HepG2 (cell line): ENCODE results near the gene POFUT2. TPM values are rescaled to one million over a fixed set of nuclear protein-coding genes. Genes with fewer than 3 reads are reported as not detected.

Experiments used
- CTCF ChIP-seq: sonication (generic); formaldehyde crosslinking; IDR thresholded peaks from 2 replicates; pipeline ENCODE4 v1.5.0; 2020; ENCODE audit warnings: mild to moderate bottlenecking, missing genetic modification reagents, moderate library complexity
- DNMT1 ChIP-seq: sonication (generic); formaldehyde crosslinking; IDR thresholded peaks from 2 replicates; pipeline ENCODE4 v1.5.1; 2020; ENCODE audit warnings: mild to moderate bottlenecking, missing genetic modification reagents
- EP300 ChIP-seq, 3 experiments: sonication (generic) in 1 of 3; formaldehyde crosslinking in 1 of 3; IDR thresholded peaks; 2 replicates each; pipeline versions ENCODE4 v1.5.1 to v1.6.1; 2011 to 2020; ENCODE audit warnings: low read depth in 2 of 3, low read length in 2 of 3, borderline replicate concordance in 1 of 3, improper control_type of control experiment in 1 of 3, mild to moderate bottlenecking in 1 of 3, missing genetic modification reagents in 1 of 3, moderate library complexity in 1 of 3
- GATAD2A ChIP-seq: IDR thresholded peaks from 2 replicates; pipeline ENCODE4 v1.6.1; 2016
- NFE2L2 ChIP-seq: fragments of 150-350 bp; IDR thresholded peaks from 2 replicates; pipeline ENCODE4 v1.6.1; 2014; ENCODE audit warnings: low read length
- NFKB2 ChIP-seq: sonication (generic); formaldehyde crosslinking; IDR thresholded peaks from 2 replicates; pipeline ENCODE4 v1.4.0; 2020; ENCODE audit warnings: missing genetic modification reagents, borderline replicate concordance
- RXRA ChIP-seq: sonication (generic); formaldehyde crosslinking; IDR thresholded peaks from 2 replicates; pipeline ENCODE4 v1.5.1; 2020; ENCODE audit warnings: missing genetic modification reagents
- SIX4 ChIP-seq: sonication (generic); formaldehyde crosslinking; IDR thresholded peaks from 2 replicates; pipeline ENCODE4 v1.4.0; 2020; ENCODE audit warnings: missing genetic modification reagents
- SNRNP70 ChIP-seq: fragments of 200-400 bp; formaldehyde crosslinking; IDR thresholded peaks from 2 replicates; pipeline ENCODE4 v1.6.1; 2017; ENCODE audit warnings: mild to moderate bottlenecking, low read depth, low read length, moderate library complexity
- SRY ChIP-seq: sonication (generic); formaldehyde crosslinking; IDR thresholded peaks from 2 replicates; pipeline ENCODE4 v1.8.0; 2022; ENCODE audit warnings: mild to moderate bottlenecking, missing genetic modification reagents
- TAF1 ChIP-seq: sonication (generic); formaldehyde crosslinking; IDR thresholded peaks from 2 replicates; pipeline ENCODE4 v1.4.0; 2020; ENCODE audit warnings: missing genetic modification reagents
- TBX2 ChIP-seq: sonication (generic); formaldehyde crosslinking; IDR thresholded peaks from 2 replicates; pipeline ENCODE4 v1.5.0; 2020; ENCODE audit warnings: missing genetic modification reagents, mild to moderate bottlenecking, borderline replicate concordance
- ZHX1 ChIP-seq: sonication (generic); formaldehyde crosslinking; IDR thresholded peaks from 2 replicates; pipeline ENCODE4 v1.8.1; 2022; ENCODE audit warnings: low read depth, mild to moderate bottlenecking, missing genetic modification reagents
- ZMAT3 ChIP-seq: sonication (generic); formaldehyde crosslinking; conservative IDR thresholded peaks from 2 replicates; pipeline ENCODE4 v1.7.0; 2021; ENCODE audit warnings: missing genetic modification reagents
- ZMYM4 ChIP-seq: sonication (generic); formaldehyde crosslinking; IDR thresholded peaks from 2 replicates; pipeline ENCODE4 v1.8.1; 2023; ENCODE audit warnings: mild to moderate bottlenecking, missing genetic modification reagents
- ZNF205 ChIP-seq: IDR thresholded peaks from 2 replicates; pipeline ENCODE4 v1.6.1; 2018; ENCODE audit warnings: missing biosample characterization, missing genetic modification reagents
- ZNF263 ChIP-seq: sonication (generic); formaldehyde crosslinking; IDR thresholded peaks from 2 replicates; pipeline ENCODE4 v1.4.0; 2020; ENCODE audit warnings: missing genetic modification reagents
- ZNF567 ChIP-seq: sonication (generic); formaldehyde crosslinking; IDR thresholded peaks from 2 replicates; pipeline ENCODE4 v1.8.1; 2023; ENCODE audit warnings: mild to moderate bottlenecking, missing genetic modification reagents, borderline replicate concordance
- ZNF761 ChIP-seq: sonication (generic); formaldehyde crosslinking; conservative IDR thresholded peaks from 2 replicates; pipeline ENCODE4 v1.4.0; 2020; ENCODE audit warnings: mild to moderate bottlenecking, missing genetic modification reagents
- polyA plus RNA-seq, 8 experiments: library from polyadenylated mRNA; depleted of rRNA in 3 of 8; stranded (reverse) in 7 of 8; unstranded in 1 of 8; fragments of >200 nt; fragmentation: Illumina TruSeq in 4 of 8; extraction: Trizol in 4 of 8; gene quantifications; 2 replicates each; pipeline versions ENCODE4 v1.2.1 to v1.2.3, GENCODE V29; 2011 to 2016; ENCODE audit warnings: low read depth in 4 of 8, missing spikeins in 1 of 8, mixed read lengths in 1 of 8; ENCODE audit not compliant: insufficient read depth in 1 of 8
- total RNA-seq, 5 experiments: library from RNA; depleted of rRNA; stranded (reverse); fragments of >200 nt; fragmentation: Illumina TruSeq; extraction: Trizol; gene quantifications; 2 replicates each; pipeline ENCODE4 v1.2.3, GENCODE V29; 2016; ENCODE audit warnings: low read depth in 1 of 5
- TF ChIP-seq, protein P1 (sequence below): sonication (generic); formaldehyde crosslinking; IDR thresholded peaks from 2 replicates; pipeline ENCODE4 v1.5.0; 2020; ENCODE audit warnings: mild to moderate bottlenecking, missing genetic modification reagents
- TF ChIP-seq, protein P2 (sequence below): sonication (generic); formaldehyde crosslinking; IDR thresholded peaks from 2 replicates; pipeline ENCODE4 v1.5.0; 2020; ENCODE audit warnings: missing genetic modification reagents

POFUT2 gene
- total and polyA plus RNA-seq, 2 of the 13 experiments (the other 11 are each of a cell fraction or from before 2014, with no cell fraction given): 22.8 to 24.0 TPM

GRCh38 chr21:45292399-45293219, 4.9 kb upstream of the POFUT2 start (continued):
- TF ChIP-seq, protein P1, sequence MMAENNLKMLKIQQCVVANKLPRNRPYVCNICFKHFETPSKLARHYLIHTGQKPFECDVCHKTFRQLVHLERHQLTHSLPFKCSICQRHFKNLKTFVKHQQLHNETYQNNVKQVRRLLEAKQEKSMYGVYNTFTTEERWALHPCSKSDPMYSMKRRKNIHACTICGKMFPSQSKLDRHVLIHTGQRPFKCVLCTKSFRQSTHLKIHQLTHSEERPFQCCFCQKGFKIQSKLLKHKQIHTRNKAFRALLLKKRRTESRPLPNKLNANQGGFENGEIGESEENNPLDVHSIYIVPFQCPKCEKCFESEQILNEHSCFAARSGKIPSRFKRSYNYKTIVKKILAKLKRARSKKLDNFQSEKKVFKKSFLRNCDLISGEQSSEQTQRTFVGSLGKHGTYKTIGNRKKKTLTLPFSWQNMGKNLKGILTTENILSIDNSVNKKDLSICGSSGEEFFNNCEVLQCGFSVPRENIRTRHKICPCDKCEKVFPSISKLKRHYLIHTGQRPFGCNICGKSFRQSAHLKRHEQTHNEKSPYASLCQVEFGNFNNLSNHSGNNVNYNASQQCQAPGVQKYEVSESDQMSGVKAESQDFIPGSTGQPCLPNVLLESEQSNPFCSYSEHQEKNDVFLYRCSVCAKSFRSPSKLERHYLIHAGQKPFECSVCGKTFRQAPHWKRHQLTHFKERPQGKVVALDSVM: 0 out of 2 replicates have a peak, but pooled peaks have one; percentile 47
- TF ChIP-seq ZNF567 (CRISPR knock-in tag) (no peak), ZHX1 (no peak), NFE2L2 (no peak), ZMYM4 (CRISPR knock-in tag) (peak; percentile 76), DNMT1 (CRISPR knock-in tag) (no peak), ZNF205 (CRISPR knock-in tag) (no peak), EP300 (IDR thresholded peaks at IDR 0.05; ENCODE audit: low read depth in 2 of 2, low read length in 2 of 2) (no peak), EP300 (CRISPR knock-in tag; IDR thresholded peaks at IDR 0.05; ENCODE audit: borderline replicate concordance) (peak; percentile 45; the same call in 1 of the 2 replicates), ZNF263 (CRISPR knock-in tag) (0 out of 2 replicates have a peak, but pooled peaks have one; percentile 29), GATAD2A (CRISPR knock-in tag) (peak; percentile 74), ZNF761 (CRISPR knock-in tag) (peak; percentile 44; the same call in 1 of the 2 replicates), NFKB2 (CRISPR knock-in tag) (peak; percentile 84; the same call in 1 of the 2 replicates), CTCF (CRISPR knock-in tag) (peak; percentile 98), SNRNP70 (no peak), TBX2 (CRISPR knock-in tag) (0 out of 2 replicates have a peak, but pooled peaks have one; percentile 42), RXRA (CRISPR knock-in tag) (peak; percentile 57; the same call in 1 of the 2 replicates), SRY (CRISPR knock-in tag) (no peak; the same call in 1 of the 2 replicates), TAF1 (CRISPR knock-in tag) (no peak), ZMAT3 (CRISPR knock-in tag) (no peak), SIX4 (CRISPR knock-in tag) (no peak)
- TF ChIP-seq, protein P2, sequence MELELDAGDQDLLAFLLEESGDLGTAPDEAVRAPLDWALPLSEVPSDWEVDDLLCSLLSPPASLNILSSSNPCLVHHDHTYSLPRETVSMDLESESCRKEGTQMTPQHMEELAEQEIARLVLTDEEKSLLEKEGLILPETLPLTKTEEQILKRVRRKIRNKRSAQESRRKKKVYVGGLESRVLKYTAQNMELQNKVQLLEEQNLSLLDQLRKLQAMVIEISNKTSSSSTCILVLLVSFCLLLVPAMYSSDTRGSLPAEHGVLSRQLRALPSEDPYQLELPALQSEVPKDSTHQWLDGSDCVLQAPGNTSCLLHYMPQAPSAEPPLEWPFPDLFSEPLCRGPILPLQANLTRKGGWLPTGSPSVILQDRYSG: no peak
